OCI-LY7 (cell line): ENCODE measurements around the gene SLC16A12.

Experiments used
- EZH2phosphoT487 ChIP-seq: fragments of 200-600 bp; sonication (generic); IDR thresholded peaks from 2 replicates; pipeline ENCODE4 v1.6.1; 2018; ENCODE audit warnings: low read depth, borderline replicate concordance, mild to moderate bottlenecking, mixed run types, antibody characterized with exemption, low read length, moderate library complexity, mixed read lengths
- TF ChIP-seq, protein P1 (sequence below): fragments of 200-600 bp; sonication (generic); conservative IDR thresholded peaks from 2 replicates; pipeline ENCODE4 v1.5.1; 2014; ENCODE audit warnings: mild to moderate bottlenecking, antibody characterized with exemption, low read length, moderate library complexity, mixed read lengths

GRCh38 chr10:89518108-89518507 lies 17.3 kb downstream of the SLC16A12 start:
- TF ChIP-seq, protein P1, sequence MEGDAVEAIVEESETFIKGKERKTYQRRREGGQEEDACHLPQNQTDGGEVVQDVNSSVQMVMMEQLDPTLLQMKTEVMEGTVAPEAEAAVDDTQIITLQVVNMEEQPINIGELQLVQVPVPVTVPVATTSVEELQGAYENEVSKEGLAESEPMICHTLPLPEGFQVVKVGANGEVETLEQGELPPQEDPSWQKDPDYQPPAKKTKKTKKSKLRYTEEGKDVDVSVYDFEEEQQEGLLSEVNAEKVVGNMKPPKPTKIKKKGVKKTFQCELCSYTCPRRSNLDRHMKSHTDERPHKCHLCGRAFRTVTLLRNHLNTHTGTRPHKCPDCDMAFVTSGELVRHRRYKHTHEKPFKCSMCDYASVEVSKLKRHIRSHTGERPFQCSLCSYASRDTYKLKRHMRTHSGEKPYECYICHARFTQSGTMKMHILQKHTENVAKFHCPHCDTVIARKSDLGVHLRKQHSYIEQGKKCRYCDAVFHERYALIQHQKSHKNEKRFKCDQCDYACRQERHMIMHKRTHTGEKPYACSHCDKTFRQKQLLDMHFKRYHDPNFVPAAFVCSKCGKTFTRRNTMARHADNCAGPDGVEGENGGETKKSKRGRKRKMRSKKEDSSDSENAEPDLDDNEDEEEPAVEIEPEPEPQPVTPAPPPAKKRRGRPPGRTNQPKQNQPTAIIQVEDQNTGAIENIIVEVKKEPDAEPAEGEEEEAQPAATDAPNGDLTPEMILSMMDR: no peak
- no peak for TF ChIP-seq EZH2phosphoT487
